ENCODE results near the gene RERE.

The RERE gene

DNA sequence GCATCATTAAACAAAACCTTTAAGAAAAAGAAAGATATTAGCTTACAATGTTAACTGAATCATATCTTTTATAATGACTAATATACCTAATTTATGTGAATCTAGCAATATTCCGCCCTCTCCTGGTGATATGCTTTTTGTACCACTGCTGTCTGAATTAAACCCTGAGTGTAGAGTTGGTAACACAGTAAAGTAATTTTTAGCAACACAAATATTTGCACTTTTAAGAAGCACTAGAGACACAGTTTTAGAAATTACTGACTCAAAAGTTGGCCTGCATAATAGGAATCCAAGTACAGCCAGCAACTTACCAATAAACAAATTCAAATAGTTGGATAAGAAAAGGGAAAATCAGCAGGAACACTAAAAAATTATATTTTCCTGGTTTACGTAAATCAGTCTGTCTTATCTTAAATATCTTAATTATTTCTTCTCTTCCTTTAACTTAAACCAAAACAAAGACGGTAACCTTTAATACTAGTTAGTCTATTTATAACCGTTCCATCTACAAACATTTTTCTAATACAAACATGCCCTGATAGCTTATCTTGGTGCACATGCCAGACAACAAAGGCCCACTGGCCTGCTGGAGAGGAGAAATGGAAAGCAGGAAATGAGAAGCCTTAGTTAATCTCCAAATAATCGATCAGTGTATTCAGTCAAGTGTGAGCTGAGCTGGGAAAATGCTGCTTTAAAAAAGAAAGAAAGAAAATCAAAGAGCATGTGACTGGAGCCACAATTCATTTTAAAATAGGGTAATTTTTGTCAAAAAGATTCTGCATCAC is 246.0 kb downstream of the RERE start:
- no peak for DNase-seq (ENCODE audit: low spot score)

DNA sequence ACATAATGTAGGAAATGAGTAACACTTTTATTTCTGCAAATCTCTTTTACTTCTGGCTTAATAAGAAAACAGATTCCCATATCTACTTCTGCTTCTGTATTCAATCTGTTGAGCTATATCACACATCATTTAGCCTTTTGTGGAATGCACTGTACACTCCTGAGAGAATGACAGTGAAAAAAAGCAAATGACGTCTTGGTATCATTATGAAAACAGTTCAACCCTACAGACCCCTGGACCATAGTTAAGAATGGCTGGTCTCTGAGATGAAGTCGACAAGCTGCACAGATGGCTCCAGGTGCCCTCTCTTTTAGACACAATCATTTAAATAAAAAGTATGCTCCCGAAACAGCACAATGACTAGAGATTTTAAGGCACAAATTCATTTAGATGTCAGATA is 247.0 kb downstream of the RERE start:
- DNase-seq (ENCODE audit: low spot score) = no peak

DNA sequence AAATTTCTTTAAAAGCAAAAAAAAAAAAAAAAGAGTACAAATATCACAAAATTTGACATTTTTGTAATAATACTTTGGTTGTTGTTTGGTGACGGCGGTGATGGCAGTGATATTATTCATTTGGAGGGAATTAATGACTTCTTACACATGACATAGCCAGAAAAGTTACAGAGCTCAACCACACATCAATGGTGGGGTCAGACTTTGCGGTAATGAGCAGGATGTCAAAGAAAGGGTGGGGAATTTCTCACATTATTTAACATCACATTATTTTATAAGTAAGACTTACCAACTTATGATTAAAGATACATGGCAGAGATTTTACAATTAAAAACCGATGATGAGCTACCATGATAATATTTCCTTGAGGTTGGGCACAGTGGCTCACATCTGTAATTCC is 248.2 kb downstream of the RERE start:
- no peak for DNase-seq (ENCODE audit: low spot score)

DNA sequence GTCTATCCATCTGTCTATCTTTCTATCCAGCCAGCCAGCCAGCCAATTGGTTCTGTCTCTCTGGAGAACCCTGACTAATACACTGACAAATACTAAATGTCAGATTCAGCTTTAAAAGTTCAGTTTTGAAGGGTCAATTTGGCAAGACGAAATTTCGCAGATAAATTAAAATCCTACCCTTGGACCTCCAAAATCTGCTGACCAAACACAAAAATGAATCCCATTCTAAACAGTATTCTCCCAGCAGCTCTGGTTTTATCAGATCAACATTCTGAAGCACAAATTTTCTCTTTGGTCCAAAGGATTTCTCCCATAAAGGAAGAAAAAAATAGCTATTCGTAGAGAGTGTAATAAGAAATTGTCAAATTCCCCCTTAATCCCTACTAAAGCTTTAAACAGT is 248.6 kb downstream of the RERE start:
- DNase-seq (ENCODE audit: low spot score) = no peak

DNA sequence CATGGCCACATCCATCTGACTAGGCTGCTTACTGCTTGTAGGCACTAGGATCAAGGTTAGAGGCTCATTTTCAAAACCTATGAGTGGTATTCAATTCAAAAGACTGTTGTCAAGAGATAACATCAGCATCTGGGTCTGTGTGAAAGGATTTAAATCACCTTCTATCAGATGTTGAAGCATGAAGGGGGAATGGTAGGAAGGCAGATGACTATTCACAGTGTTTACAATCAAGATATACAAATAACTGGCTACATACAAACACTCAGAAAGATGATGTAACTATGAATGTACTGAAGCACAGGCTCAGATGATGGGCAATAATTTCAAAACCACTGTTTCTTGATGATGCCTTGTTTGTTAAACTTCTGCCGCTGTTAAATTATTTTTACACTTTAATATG is 250.3 kb downstream of the RERE start:
- DNase-seq (ENCODE audit: low spot score) = no peak

DNA sequence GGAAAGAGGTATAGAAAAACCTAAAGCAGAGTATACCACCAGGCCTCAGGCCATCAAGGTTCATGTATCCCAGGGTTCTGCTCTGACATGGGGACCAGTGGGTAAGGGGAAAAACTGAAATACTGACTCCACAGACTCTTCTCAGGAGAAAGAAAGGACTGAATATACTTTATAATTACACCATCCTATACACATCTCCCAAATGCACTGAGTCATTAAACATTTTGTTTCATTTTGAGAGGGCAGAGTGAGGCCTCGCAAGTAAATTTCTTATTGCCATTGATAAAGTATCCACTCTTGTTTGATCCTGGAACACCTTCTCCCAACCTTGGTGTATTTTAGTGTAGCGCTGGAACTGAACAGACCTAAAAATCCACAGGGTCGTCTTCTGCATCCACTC is 251.6 kb downstream of the RERE start:
- DNase-seq (ENCODE audit: low spot score) = no peak

DNA sequence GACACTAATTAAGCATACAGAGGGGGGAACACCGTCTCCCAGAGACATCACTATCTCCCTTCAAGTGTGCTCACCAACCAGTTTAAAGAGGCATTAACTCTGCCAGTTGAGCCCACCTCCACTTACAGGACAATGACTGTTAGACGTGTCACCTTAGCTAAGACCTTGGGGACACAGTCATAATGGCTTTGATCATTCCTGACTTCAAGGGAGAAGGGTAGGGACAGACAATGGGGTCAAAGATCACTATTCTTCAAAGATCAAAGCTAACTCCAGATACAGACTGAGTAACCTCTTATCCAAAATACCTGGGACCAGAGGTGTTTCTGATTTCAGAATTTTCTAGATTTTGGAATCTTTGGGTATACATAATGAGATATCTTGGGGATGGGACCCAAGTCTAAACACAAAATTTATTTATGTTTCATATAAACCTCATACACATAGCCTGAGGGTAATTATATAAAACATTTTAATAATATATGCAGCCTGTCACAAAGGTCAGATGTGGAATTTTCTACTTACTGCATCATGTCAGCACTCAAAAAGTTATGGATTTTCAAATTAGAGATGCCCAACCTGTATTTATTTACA is 253.4 kb downstream of the RERE start:
- no peak for DNase-seq (ENCODE audit: low spot score)

DNA sequence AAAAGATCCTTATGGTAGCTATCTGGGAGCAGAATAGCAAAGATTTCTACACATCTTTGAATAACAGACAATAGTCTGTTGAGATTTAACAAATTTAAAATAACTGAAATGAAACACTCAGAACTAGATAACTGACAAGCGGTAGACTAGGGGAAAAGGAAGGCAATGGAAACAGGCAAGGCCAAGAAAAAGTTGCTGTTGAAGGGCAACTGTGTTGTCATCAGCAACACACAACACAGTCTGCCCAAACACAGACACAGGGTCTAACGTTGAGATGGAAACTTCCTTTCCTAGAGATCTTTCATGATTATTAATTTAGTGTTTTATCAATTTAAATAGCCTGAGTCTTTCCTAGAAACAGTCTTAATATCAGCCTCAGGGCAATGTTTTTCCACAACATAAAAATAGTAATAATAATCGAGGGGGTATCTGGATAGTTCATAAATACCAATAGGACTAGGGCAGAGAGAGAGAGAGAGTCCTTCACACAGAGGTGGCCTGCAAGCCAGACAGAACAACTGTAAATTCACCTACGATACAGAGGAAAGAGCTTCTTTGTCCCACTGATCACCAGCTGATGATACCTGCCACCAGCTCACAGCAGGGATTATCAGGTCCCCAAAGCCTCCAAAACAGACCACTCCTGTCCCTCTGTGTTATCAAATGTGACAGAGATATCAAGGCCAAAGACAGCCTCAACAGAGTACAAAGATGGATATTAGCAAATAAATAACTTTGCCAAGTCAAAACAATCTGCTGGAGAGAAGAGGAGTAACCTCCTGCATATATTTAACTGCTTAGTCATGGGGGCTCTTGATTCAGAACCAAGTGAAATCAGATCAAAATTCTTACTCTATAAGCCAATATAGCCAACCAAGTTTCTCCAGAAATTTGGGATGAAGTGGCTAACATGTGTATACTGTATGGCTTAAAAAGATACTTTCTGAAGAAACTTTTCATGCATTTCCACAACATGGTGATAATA is 254.3 kb downstream of the RERE start:
- no peak for DNase-seq (ENCODE audit: low spot score)

DNA sequence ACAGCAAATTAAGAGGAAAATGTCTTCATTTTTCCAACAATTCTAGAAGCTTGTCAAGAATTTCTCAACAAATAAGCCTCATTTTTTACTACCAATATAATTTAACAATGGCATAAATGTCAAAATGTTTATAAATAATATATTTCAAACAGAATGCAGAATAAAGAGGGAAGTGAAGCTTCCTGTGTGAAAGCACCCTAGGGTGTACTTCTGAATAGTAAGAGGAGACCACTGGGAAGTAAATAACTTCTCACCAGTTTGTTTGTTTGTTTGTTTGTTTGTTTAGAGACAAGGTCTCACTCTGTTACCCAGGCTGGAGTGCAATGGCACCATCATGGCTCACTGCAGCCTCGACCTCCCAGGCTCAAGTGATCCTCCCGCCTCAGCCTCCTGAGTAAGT is 255.2 kb downstream of the RERE start:
- no peak for DNase-seq (ENCODE audit: low spot score)

DNA sequence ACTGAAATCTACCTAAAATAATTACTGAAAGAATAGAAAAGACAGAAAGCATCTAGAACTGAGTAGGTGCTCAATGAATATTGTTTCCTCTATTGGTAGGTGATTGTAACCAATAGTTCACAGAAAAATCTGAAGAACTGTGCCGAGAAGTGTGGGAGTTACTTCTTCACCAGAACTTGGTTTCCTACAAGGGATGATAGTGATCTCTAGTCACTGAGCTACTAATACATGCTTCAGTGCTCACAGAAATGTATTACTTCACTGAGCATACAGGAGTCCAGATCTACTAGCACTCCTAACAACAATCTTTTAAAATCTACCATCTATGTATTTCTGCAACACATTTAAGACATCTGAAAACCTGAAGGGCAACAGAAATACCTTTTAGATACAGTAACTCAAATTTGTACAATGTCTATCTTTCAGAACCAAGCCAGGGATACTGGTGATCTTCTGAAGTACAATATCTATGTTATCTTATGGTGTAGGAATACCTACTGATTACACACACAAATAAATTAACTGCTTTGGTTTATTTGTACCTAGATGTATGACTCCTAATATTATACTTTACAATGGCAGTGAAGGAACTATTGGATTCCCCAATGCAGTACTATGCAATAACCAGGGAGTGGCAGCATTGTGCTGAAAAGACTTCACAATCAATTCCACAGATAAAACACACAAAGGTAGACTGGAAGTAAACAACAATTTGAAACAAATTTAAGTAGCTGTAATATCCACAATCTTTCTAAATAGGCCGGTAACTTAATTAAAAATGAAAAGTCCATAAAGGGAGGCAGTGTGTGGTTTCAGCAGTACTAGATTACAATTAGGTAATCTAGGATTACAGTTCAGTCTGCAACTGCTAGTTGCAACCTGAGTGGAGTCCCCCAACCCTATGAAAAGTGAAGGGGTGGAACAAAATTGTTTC is 256.6 kb downstream of the RERE start:
- DNase-seq (ENCODE audit: low spot score) = peak; percentile 64

DNA sequence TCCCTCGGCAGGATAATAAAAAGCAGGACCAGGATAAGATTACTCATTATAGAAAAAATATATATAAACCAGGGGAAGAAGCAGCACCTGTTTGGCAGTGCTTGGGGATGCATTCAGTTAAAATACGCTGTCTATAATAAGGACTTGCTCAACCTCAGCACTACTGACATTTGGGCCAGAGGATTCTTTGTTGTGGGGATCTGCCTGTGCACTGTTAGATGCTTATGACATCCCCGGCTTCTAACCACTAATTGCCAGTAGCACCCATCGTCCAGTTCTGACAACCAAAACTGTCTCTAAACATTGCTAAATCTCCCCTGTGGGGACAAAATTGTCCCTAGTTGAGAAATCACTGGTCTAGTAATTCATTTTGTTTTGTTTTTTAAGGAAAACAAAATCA is 257.4 kb downstream of the RERE start:
- DNase-seq (ENCODE audit: low spot score) = no peak

DNA sequence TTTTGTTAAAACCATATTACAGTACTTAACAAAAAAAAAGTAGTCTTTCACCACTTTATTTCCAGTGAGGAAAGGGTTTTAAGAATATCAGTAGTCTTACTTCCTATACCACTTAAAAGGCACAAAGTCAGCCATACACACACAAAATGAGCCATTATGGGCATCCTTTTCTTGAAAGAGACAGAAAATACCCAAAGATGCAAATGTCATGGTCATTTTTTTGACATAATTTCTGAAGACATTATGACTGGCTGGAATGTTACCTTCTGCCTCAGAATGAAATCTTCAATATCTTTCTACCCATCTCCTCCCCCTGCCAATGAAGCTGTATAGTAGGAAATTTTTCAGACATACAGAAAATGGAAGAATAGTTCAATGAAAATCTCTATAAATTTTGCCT is 261.9 kb downstream of the RERE start:
- no peak for DNase-seq (ENCODE audit: low spot score)

DNA sequence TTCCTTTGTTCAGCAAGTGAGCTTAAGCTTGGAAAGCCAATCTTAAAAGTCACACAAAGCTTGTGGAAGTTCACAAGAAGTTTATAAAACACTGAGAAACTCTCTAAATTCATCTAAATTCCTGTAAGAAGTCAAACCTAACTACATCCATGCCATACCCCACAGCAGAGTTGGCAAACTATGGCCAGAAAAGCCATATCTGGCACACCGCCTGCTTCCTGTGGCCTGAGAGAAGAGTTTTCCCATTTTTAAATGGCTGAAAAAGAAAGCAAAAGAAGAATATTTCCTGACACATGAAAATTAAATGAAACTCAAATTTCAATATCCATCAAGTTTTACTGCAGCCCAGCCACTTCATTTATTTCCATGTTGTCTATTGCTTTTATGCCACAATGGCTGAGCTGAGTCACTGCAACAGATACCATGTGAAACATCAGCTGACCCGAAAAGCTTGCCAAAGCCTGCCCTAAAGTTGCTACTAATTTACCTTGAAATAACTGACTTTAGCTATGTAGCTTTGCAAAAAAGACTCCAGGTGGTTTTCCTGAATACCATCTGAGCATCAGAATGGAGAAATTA is 262.4 kb downstream of the RERE start:
- DNase-seq (ENCODE audit: low spot score) = no peak

DNA sequence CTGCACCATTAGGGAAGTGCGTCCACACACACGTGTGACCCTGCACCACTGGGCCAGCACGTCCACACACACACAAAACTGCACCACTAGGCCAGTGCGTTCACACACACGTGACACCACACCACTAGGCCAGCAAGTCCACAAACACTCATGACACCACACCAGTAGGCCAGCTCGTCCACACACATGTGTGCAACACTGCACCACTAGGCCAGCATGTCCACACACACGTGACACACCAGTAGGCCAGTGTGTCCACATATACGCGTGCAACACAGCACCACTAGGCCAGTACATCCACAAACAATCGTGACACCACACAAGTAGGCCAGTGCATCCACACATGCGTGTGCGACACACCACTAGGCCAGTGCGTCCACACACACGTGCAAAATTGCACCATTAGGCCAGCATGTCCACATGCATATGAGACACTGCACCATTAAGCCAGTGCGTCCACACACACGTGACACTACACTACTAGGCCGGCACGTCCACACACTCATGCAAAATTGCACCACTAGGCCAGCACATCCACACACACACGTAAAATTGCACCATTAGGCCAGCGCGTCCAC is 264.5 kb downstream of the RERE start:
- no peak for DNase-seq (ENCODE audit: low spot score)

DNA sequence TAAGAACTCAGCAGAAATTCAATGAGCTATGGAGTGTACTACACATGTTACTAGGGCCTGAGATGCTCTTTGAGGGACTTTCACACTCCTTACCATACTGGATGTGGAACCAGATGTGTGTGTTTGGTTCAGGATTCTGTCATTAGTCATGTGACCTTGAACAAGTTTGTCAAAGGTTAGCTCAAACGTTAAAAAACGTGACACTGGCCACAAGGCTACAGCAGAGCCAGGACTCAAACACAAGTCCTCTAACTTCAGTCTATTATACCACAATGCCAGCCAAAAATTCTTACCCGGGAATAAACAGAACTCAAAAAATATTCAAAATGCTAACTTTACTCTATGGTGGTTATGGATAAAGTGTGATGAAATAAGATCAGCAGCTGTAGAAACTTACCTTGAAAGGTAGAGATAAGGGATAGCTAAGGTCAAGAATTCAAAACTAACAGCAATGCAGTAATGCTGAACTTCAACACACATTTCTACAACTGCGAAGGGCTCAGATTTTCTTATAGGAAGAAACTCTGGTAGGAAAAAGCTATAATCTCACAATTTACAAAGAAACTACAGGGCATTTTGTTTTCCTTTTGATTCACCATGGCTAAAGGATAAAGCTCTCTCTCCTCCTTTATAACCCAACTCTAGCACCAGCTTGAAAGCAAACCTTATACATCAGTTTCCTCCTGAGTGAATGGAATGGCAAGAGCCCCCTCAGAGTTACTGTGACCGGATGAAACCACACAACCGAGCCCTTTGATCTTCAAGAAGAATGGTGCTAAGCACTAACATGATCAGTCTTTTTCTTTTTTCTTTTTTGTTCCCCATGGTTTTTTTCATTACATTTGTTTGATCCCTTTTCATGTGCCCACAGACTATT is 265.6 kb downstream of the RERE start:
- DNase-seq (ENCODE audit: low spot score) = no peak

DNA sequence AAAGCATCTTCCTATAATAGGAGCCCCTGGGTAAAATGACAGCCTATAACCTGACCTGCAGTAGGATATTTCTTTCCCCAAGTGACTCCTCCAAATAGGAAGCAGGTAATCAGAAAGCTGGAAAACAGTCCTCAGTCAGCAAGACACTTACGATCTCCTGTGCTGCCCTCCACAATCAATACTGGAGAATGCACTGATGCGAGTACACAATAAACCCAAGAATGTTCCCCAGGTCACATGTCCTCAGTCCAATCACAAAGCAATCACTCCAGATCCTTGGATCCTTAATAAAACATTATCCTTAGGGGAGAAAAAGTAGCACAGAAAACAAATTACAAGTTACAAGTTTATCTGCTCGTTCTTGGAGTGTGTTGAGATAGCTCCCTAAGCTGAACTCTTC is 266.4 kb downstream of the RERE start:
- DNase-seq (ENCODE audit: low spot score) = no peak

DNA sequence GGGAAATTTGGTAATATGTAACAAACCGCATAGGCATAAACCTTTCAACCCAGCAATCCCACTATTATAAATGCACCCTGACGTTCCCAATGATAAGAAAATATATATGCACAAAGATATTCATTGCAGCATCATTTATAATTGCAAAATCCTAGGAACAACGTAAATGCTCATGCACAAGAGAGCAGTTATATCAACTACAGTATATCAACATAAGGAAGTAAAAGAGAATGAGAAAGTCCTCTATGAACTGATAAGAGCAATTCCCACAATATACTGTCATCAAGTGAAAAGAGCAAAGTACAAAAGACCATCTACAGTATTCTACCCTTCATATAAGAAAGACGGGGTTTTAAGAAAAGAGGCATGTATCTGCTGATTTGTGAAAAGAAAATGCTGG is 269.6 kb downstream of the RERE start:
- DNase-seq (ENCODE audit: low spot score) = no peak

DNA sequence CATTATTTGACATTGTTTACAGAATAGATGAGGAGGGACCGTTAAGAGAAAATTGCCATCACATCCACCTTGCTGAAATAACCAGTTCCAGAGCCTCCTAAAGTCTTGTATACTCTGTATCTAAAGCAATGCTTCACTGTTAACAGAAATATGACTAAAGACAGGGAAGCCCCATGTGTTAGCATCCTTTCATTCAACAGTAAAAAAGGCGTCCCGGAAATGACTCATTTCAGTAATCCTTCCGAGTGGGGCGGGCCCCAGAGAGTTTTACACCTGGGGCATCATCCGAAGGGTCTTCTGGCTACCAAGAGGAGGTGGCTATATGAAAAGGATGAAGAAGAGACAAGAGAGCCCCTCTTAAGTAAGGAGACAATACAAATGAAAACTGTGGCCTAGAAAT is 272.4 kb downstream of the RERE start:
- peak; percentile 41 for DNase-seq (ENCODE audit: low spot score)

DNA sequence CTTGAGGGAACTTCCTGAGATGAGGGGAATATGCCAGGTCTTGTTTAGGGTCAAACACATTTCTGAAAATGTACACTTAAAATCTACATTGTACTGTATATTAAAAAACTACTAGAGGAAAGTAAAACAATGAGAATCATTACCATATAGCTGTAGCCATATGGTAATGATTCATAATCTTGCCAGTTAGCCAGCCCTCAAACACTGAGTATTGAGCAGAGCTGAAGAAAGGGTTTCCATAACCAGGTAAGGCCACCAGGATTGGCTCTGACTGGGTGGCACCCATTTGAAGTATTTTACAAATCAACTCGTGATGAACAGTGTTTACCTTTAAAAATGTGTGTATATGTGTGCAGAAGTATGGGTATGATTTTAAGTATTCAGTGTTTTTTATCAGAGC is 272.8 kb downstream of the RERE start:
- DNase-seq (ENCODE audit: low spot score) = no peak

DNA sequence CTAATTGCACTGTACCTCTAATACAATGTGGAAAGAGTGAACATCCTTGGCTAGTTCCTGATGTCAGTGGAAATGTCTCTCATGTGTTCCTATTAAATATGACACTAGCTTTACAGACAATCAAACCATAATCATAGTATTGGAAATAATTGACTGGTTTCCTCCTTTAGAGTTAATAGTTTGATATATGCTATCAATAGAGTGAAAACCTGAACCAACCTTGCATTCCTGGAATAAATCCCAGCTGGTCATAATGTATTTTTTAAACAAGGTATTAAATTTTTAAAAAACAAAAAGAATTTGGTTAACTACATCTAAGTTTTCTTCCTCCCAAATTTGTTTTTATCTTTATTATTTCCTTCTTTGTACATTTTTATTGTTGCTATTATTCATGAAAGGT is 273.5 kb downstream of the RERE start:
- no peak for DNase-seq (ENCODE audit: low spot score)
